ENCODE data around the gene KPNA2.
A peak's percentile ranks its signal among the peaks of the same experiment; 100 is the strongest.
"Not testable (repeated sequence)": the region's sequence is repeated elsewhere in the genome, so short reads cannot be mapped to it uniquely, and the experiment has no call there.

The KPNA2 gene

GRCh38 chr17:68086666-68087065 is 51.1 kb downstream of the KPNA2 start:
- H2BK5ac ChIP-seq (ENCODE audit: low read depth, low read length, poor library complexity); H3K36me3 ChIP-seq (ENCODE audit: control insufficient read depth in 1 of 2, insufficient read depth in 2 of 2, low read length in 2 of 2); H4K8ac ChIP-seq (ENCODE audit: low read depth, low read length); H3K14ac ChIP-seq (ENCODE audit: low read length); DNase-seq; H2AFZ ChIP-seq (ENCODE audit: insufficient read depth, low read length, poor library complexity); H3K23ac ChIP-seq (ENCODE audit: low read length); H3K4me1 ChIP-seq (ENCODE audit: control insufficient read depth in 1 of 2, insufficient read depth in 2 of 2, low read length in 2 of 2); H3K79me1 ChIP-seq (ENCODE audit: low read length); H3K18ac ChIP-seq (ENCODE audit: low read length); H3K4me3 ChIP-seq (ENCODE audit: low read depth, low read length); H2BK120ac ChIP-seq (ENCODE audit: insufficient read depth, low read length, poor library complexity); H3K4ac ChIP-seq (ENCODE audit: low read depth, low read length); H3K9ac ChIP-seq (ENCODE audit: low read length); H2BK12ac ChIP-seq (ENCODE audit: low read length); H3K79me2 ChIP-seq (ENCODE audit: control insufficient read depth, insufficient read depth, low read length, poor library complexity); H3K4me2 ChIP-seq (ENCODE audit: low read length); H3K27ac ChIP-seq (ENCODE audit: low read depth, low read length); H3K27me3 ChIP-seq (ENCODE audit: insufficient read depth, low read length); H2AK5ac ChIP-seq (ENCODE audit: low read length); H4K12ac ChIP-seq (ENCODE audit: low read depth, low read length); H4K91ac ChIP-seq (ENCODE audit: low read depth, low read length); H3K9me3 ChIP-seq (ENCODE audit: insufficient read depth, low read depth, low read length): not testable (repeated sequence)
- no CpG with 5 or more reads among the region's 4 CpGs for WGBS (ENCODE audit: extremely low coverage, insufficient coverage, insufficient read length)

- H3K36me3 ChIP-seq (ENCODE audit: control insufficient read depth in 1 of 2, insufficient read depth in 2 of 2, low read length in 2 of 2); H3K9me3 ChIP-seq (ENCODE audit: insufficient read depth, low read depth, low read length); H2AK5ac ChIP-seq (ENCODE audit: low read length); H2BK12ac ChIP-seq (ENCODE audit: low read length); H2BK5ac ChIP-seq (ENCODE audit: low read depth, low read length, poor library complexity); H3K79me1 ChIP-seq (ENCODE audit: low read length); H3K27me3 ChIP-seq (ENCODE audit: insufficient read depth, low read length); H3K23ac ChIP-seq (ENCODE audit: low read length); DNase-seq; H3K18ac ChIP-seq (ENCODE audit: low read length); H2BK120ac ChIP-seq (ENCODE audit: insufficient read depth, low read length, poor library complexity); H3K14ac ChIP-seq (ENCODE audit: low read length); H4K8ac ChIP-seq (ENCODE audit: low read depth, low read length); H3K27ac ChIP-seq (ENCODE audit: low read depth, low read length); H4K12ac ChIP-seq (ENCODE audit: low read depth, low read length); H3K4me3 ChIP-seq (ENCODE audit: low read depth, low read length); H2AFZ ChIP-seq (ENCODE audit: insufficient read depth, low read length, poor library complexity); H4K91ac ChIP-seq (ENCODE audit: low read depth, low read length); H3K9ac ChIP-seq (ENCODE audit: low read length); H3K4me1 ChIP-seq (ENCODE audit: control insufficient read depth in 1 of 2, insufficient read depth in 2 of 2, low read length in 2 of 2); H3K79me2 ChIP-seq (ENCODE audit: control insufficient read depth, insufficient read depth, low read length, poor library complexity); H3K4ac ChIP-seq (ENCODE audit: low read depth, low read length); H3K4me2 ChIP-seq (ENCODE audit: low read length): not testable (repeated sequence)
- no CpG with 5 or more reads among the region's 11 CpGs for WGBS (ENCODE audit: extremely low coverage, insufficient coverage, insufficient read length)
These were observed 51.6 kb downstream of the KPNA2 start for GRCh38 chr17:68087131-68087623.

- Histone ChIP-seq H4K91ac (ENCODE audit: low read depth, low read length) (no peak overlapping the region), H4K12ac (ENCODE audit: low read depth, low read length) (no peak overlapping the region), H3K36me3 (ENCODE audit: control insufficient read depth in 1 of 2, insufficient read depth in 2 of 2, low read length in 2 of 2) (no peaks in the 10 kb centered on the region), H2AFZ (ENCODE audit: insufficient read depth, low read length, poor library complexity) (no peak overlapping the region), H3K27me3 (ENCODE audit: insufficient read depth, low read length) (no peaks in the 10 kb centered on the region), H3K9ac (ENCODE audit: low read length) (no peak overlapping the region), H3K18ac (ENCODE audit: low read length) (no peak overlapping the region), H3K9me3 (ENCODE audit: insufficient read depth, low read depth, low read length) (no peaks in the 10 kb centered on the region), H3K4me1 (ENCODE audit: control insufficient read depth in 1 of 2, insufficient read depth in 2 of 2, low read length in 2 of 2) (no peaks in the 10 kb centered on the region), H2BK120ac (ENCODE audit: insufficient read depth, low read length, poor library complexity) (no peak overlapping the region), H3K27ac (ENCODE audit: low read depth, low read length) (no peak overlapping the region), H2AK5ac (ENCODE audit: low read length) (no peak overlapping the region), H3K4me2 (ENCODE audit: low read length) (no peak overlapping the region), H3K14ac (ENCODE audit: low read length) (no peak overlapping the region), H3K79me2 (ENCODE audit: control insufficient read depth, insufficient read depth, low read length, poor library complexity) (no peaks in the 10 kb centered on the region), H3K23ac (ENCODE audit: low read length) (no peak overlapping the region), H3K79me1 (ENCODE audit: low read length) (no peaks in the 10 kb centered on the region), H3K4ac (ENCODE audit: low read depth, low read length) (no peak overlapping the region), H2BK5ac (ENCODE audit: low read depth, low read length, poor library complexity) (no peak overlapping the region), H2BK12ac (ENCODE audit: low read length) (no peak overlapping the region), H4K8ac (ENCODE audit: low read depth, low read length) (no peak overlapping the region), H3K4me3 (ENCODE audit: low read depth, low read length) (no peak overlapping the region)
- DNase-seq, result no peak
- WGBS (ENCODE audit: extremely low coverage, insufficient coverage, insufficient read length), result no CpG with 5 or more reads among the region's 4 CpGs
These were observed 52.3 kb downstream of the KPNA2 start for GRCh38 chr17:68087851-68088250.

- no peak overlapping the region for H3K18ac ChIP-seq (ENCODE audit: low read length)
- no peaks in the 10 kb centered on the region for H3K79me2 ChIP-seq (ENCODE audit: control insufficient read depth, insufficient read depth, low read length, poor library complexity)
- H2AFZ ChIP-seq (ENCODE audit: insufficient read depth, low read length, poor library complexity), result no peak overlapping the region
- H3K14ac ChIP-seq (ENCODE audit: low read length), result no peak overlapping the region
- H3K27ac ChIP-seq (ENCODE audit: low read depth, low read length), result no peak overlapping the region
- H2AK5ac ChIP-seq (ENCODE audit: low read length), result no peak overlapping the region
- no peaks in the 10 kb centered on the region for H3K9me3 ChIP-seq (ENCODE audit: insufficient read depth, low read depth, low read length)
- DNase-seq, result peak; percentile 93 to 96
- no peaks in the 10 kb centered on the region for H3K36me3 ChIP-seq (ENCODE audit: control insufficient read depth in 1 of 2, insufficient read depth in 2 of 2, low read length in 2 of 2)
- no peaks in the 10 kb centered on the region for H3K27me3 ChIP-seq (ENCODE audit: insufficient read depth, low read length)
- no peak overlapping the region for H4K8ac ChIP-seq (ENCODE audit: low read depth, low read length)
- WGBS (ENCODE audit: extremely low coverage, insufficient coverage, insufficient read length), result no CpG with 5 or more reads among the region's 3 CpGs
- no peak overlapping the region for H3K9ac ChIP-seq (ENCODE audit: low read length)
- H4K91ac ChIP-seq (ENCODE audit: low read depth, low read length), result no peak overlapping the region
- no peak overlapping the region for H3K4ac ChIP-seq (ENCODE audit: low read depth, low read length)
- H3K4me2 ChIP-seq (ENCODE audit: low read length), result no peak overlapping the region
- no peaks in the 10 kb centered on the region for H3K4me1 ChIP-seq (ENCODE audit: control insufficient read depth in 1 of 2, insufficient read depth in 2 of 2, low read length in 2 of 2)
- no peak overlapping the region for H2BK12ac ChIP-seq (ENCODE audit: low read length)
- no peaks in the 10 kb centered on the region for H3K79me1 ChIP-seq (ENCODE audit: low read length)
- no peak overlapping the region for H3K4me3 ChIP-seq (ENCODE audit: low read depth, low read length)
- H3K23ac ChIP-seq (ENCODE audit: low read length), result no peak overlapping the region
- no peak overlapping the region for H2BK5ac ChIP-seq (ENCODE audit: low read depth, low read length, poor library complexity)
- H4K12ac ChIP-seq (ENCODE audit: low read depth, low read length), result no peak overlapping the region
- no peak overlapping the region for H2BK120ac ChIP-seq (ENCODE audit: insufficient read depth, low read length, poor library complexity)
These were observed 54.3 kb downstream of the KPNA2 start for GRCh38 chr17:68089881-68090280.

Data from trophoblast cell (in vitro differentiated cells and primary cell).